B cell (primary cell): ENCODE measurements around the gene HTR2A. TPM values are rescaled to one million over a fixed set of nuclear protein-coding genes. Genes with fewer than 3 reads are reported as not detected.

Experiments
- ATAC-seq: fragments of 200-7000 bp; cut with Tn5 transposase; one replicate; pipeline ENCODE4 v1.10.0; 2021; ENCODE audit warnings: low read depth, mild to moderate bottlenecking, moderate number of reproducible peaks, moderate library complexity
- CTCF ChIA-PET: fragments of 350-600 bp; sonication (Branson Sonifier 250); formaldehyde crosslinking; loops from one replicate; lab custom pipeline; 2021; ENCODE audit warnings: antibody characterized with exemption, inconsistent platforms; lab: Charles Lee
- POLR2A ChIA-PET: fragments of 350-600 bp; sonication (Branson Sonifier 250); formaldehyde crosslinking; loops from one replicate; lab custom pipeline; 2021; ENCODE audit warnings: antibody characterized with exemption; lab: Charles Lee
- DNase-seq: peaks from one replicate; pipeline ENCODE4 v3.0.0; 2013
- H2AFZ ChIP-seq: 2 replicates; pipeline ENCODE4 v1.6.1; 2012; ENCODE audit warnings: mild to moderate bottlenecking, low read depth, low read length; ENCODE audit not compliant: insufficient read depth, poor library complexity, severe bottlenecking
- H3K27ac ChIP-seq, 2 donors: 1 replicate in 1 of 2; 2 replicates in 1 of 2; pipeline ENCODE4 v1.5.1; 2012 to 2013; ENCODE audit warnings: low read length in 2 of 2, mild to moderate bottlenecking in 2 of 2, moderate library complexity in 1 of 2
- H3K27me3 ChIP-seq, 4 experiments: fragments of 200-600 bp in 1 of 4; sonication (generic) in 1 of 4; replicated peaks in 1 of 4; 1 replicate in 2 of 4; 2 replicates in 2 of 4; pipeline versions ENCODE4 v1.6.1 to v1.7.0; 2013 to 2016; ENCODE audit warnings: low read length in 3 of 4, mild to moderate bottlenecking in 2 of 4, mixed read lengths in 1 of 4, moderate library complexity in 1 of 4; ENCODE audit not compliant: insufficient read depth in 4 of 4, control insufficient read depth in 3 of 4; ENCODE audit errors: control extremely low read depth in 1 of 4
- H3K36me3 ChIP-seq, 2 experiments: replicated peaks in 1 of 2; 1 replicate in 1 of 2; 2 replicates in 1 of 2; pipeline versions ENCODE4 v1.6.1 to v1.7.1; 2013; ENCODE audit warnings: low read length in 1 of 2; ENCODE audit not compliant: insufficient read depth in 2 of 2, control insufficient read depth in 1 of 2; ENCODE audit errors: control extremely low read depth in 1 of 2, extremely low read depth in 1 of 2
- H3K4me1 ChIP-seq, 2 donors: fragments of 200-600 bp in 1 of 2; sonication (generic) in 1 of 2; 1 replicate in 1 of 2; 2 replicates in 1 of 2; pipeline versions ENCODE4 v1.5.1 to v1.6.1; 2013 to 2017; ENCODE audit warnings: low read length in 2 of 2; ENCODE audit not compliant: control insufficient read depth in 2 of 2, insufficient read depth in 2 of 2
- H3K4me2 ChIP-seq: replicated peaks from 2 replicates; pipeline ENCODE3; 2012; ENCODE audit warnings: mild to moderate bottlenecking, low read depth, low read length; ENCODE audit not compliant: poor library complexity, severe bottlenecking
- H3K4me3 ChIP-seq, 5 experiments: fragments of 200-600 bp in 1 of 5; sonication (generic) in 1 of 5; 1 replicate in 3 of 5; 2 replicates in 2 of 5; pipeline versions ENCODE4 v1.5.1 to v1.7.0; 2011 to 2016; ENCODE audit warnings: low read length in 4 of 5, mild to moderate bottlenecking in 4 of 5, low read depth in 2 of 5, control low read depth in 1 of 5, moderate library complexity in 1 of 5; ENCODE audit not compliant: insufficient read depth in 1 of 5; ENCODE audit errors: control extremely low read depth in 1 of 5, extremely low read depth in 1 of 5
- H3K79me2 ChIP-seq: fragments of 200-600 bp; sonication (generic); one replicate; pipeline ENCODE4 v1.6.0; 2016; ENCODE audit warnings: low read length; ENCODE audit not compliant: control insufficient read depth, insufficient read depth
- H3K9ac ChIP-seq: fragments of 200-600 bp; sonication (generic); 2 replicates; pipeline ENCODE4 v1.6.1; 2017; ENCODE audit warnings: mild to moderate bottlenecking, low read length, moderate library complexity
- H3K9me3 ChIP-seq, 3 donors: one replicate each; pipeline versions ENCODE4 v1.6.1 to v1.7.1; 2013; ENCODE audit warnings: low read length in 2 of 3; ENCODE audit not compliant: control insufficient read depth in 2 of 3, insufficient read depth in 1 of 3; ENCODE audit errors: control extremely low read depth in 1 of 3
- H4K20me1 ChIP-seq: 2 replicates; pipeline ENCODE4 v1.6.0; 2012; ENCODE audit warnings: mild to moderate bottlenecking, low read length; ENCODE audit not compliant: insufficient read depth, control insufficient read depth, poor library complexity, severe bottlenecking
- H3K27ac Mint-ChIP-seq: one replicate; pipeline ENCODE4 v1.8.0; 2021; ENCODE audit warnings: mixed read lengths
- H3K27me3 Mint-ChIP-seq: one replicate; pipeline ENCODE4 v1.8.0; 2021; ENCODE audit warnings: mixed read lengths
- H3K4me1 Mint-ChIP-seq: one replicate; pipeline ENCODE4 v1.8.0; 2021; ENCODE audit warnings: mixed read lengths
- H3K4me3 Mint-ChIP-seq: one replicate; pipeline ENCODE4 v1.8.0; 2021; ENCODE audit warnings: mixed read lengths
- H3K9me3 Mint-ChIP-seq: one replicate; pipeline ENCODE4 v1.8.0; 2022; ENCODE audit warnings: mixed read lengths; ENCODE audit not compliant: insufficient read depth
- CTCF ChIP-seq: fragments of 200-600 bp; IDR thresholded peaks from one replicate; pipeline ENCODE4 v1.8.0; 2022; ENCODE audit warnings: antibody characterized with exemption, mild to moderate bottlenecking
- EZH2 ChIP-seq: IDR thresholded peaks from 2 replicates; pipeline ENCODE4 v1.6.1; 2012; ENCODE audit warnings: borderline replicate concordance, low read depth, mild to moderate bottlenecking, moderate library complexity, low read length; ENCODE audit not compliant: insufficient read depth, poor library complexity, severe bottlenecking
- WGBS: methylation state at CpG from one replicate; pipeline ENCODE4 v1.1.5; 2013; ENCODE audit warnings: missing lambda C conversion rate; ENCODE audit not compliant: insufficient coverage; 5-methylcytosine and 5-hydroxymethylcytosine counted together
- intact Hi-C: fragments of 100-400 bp; cut with micrococcal nuclease; formaldehyde crosslinking; loops from one replicate; pipeline ENCODE4 v1.10.0; 2022
- polyA plus RNA-seq: library from polyadenylated mRNA; depleted of rRNA; stranded (reverse); fragments of >200 nt; gene quantifications from 2 replicates; pipeline ENCODE4 v1.2.3, GENCODE V29; 2012
- total RNA-seq, 2 donors: library from RNA; stranded (reverse); fragments of 120-200 nt in 1 of 2; gene quantifications; 1 replicate in 1 of 2; 2 replicates in 1 of 2; pipeline versions ENCODE4 v1.2.3 to v1.2.4, GENCODE V29; 2013 to 2022

Gene HTR2A
- total and polyA plus RNA-seq, 2 donors (not counting 1 experiment from before 2014, with no cell fraction given), result not detected

GRCh38 chr13:46934749-46935148, 37.9 kb upstream of the HTR2A start:
- Histone ChIP-seq H3K27me3 (peaks cover 0 to 3% (median 0%) of the 10 kb centered on the region in 4 experiments), H4K20me1 (no peaks in the 10 kb centered on the region), H3K27ac (no peak overlapping the region), H3K79me2 (no peaks in the 10 kb centered on the region), H3K9ac (no peak overlapping the region), H3K4me2 (no peak overlapping the region), H3K36me3 (no peaks in the 10 kb centered on the region), H3K4me3 (no peak overlapping the region), H3K4me1 (no peaks in the 10 kb centered on the region), H3K9me3 (peaks cover 3 to 24% (median 3%) of the 10 kb centered on the region in 3 donors), H2AFZ (no peak overlapping the region)
- intact Hi-C loops, result no loop called here
- ChIA-PET CTCF (no interaction called here), POLR2A (no interaction called here)
- TF ChIP-seq CTCF (no peak), EZH2 (no peak)
- 64% methylated on average over 1 of the region's 1 CpG for WGBS
- Mint-ChIP-seq H3K4me1 (no peaks in the 10 kb centered on the region), H3K27me3 (peaks cover 12% of the 10 kb centered on the region), H3K9me3 (peaks cover 3% of the 10 kb centered on the region), H3K27ac (no peak overlapping the region), H3K4me3 (no peak overlapping the region)
- no peak for ATAC-seq
- no peak for DNase-seq

- no peak overlapping the region for H3K27ac Mint-ChIP-seq
- Histone ChIP-seq H3K9ac (no peak overlapping the region), H3K36me3 (no peaks in the 10 kb centered on the region), H4K20me1 (no peaks in the 10 kb centered on the region), H3K4me3 (no peak overlapping the region), H2AFZ (no peak overlapping the region), H3K27me3 (peaks cover 0 to 3% (median 0%) of the 10 kb centered on the region in 4 experiments), H3K9me3 (peaks cover 0 to 3% (median 0%) of the 10 kb centered on the region in 3 donors), H3K4me1 (no peaks in the 10 kb centered on the region), H3K27ac (no peak overlapping the region), H3K79me2 (no peaks in the 10 kb centered on the region), H3K4me2 (no peak overlapping the region)
- H3K4me3 Mint-ChIP-seq, result no peak overlapping the region
- POLR2A ChIA-PET, result no interaction called here
- H3K27me3 Mint-ChIP-seq, result no peaks in the 10 kb centered on the region
- no peaks in the 10 kb centered on the region for H3K4me1 Mint-ChIP-seq
- no peaks in the 10 kb centered on the region for H3K9me3 Mint-ChIP-seq
- intact Hi-C loops, result no loop called here
- WGBS, result 84% methylated on average over 5 of the region's 5 CpGs
- ATAC-seq, result no peak
- DNase-seq, result no peak
- TF ChIP-seq EZH2, result no peak
- TF ChIP-seq CTCF, result no peak
- CTCF ChIA-PET, result no interaction called here
Observed at GRCh38 chr13:46926916-46927590, 30.2 kb upstream of the HTR2A start.
